SK-N-SH treated with all-trans-retinoic acid at 6 μM for 48 hours (cell line): ENCODE measurements around the gene SHC1.

Experiments used
- ARNTL ChIP-seq: fragments of 450-650 bp; formaldehyde crosslinking; IDR thresholded peaks from 2 replicates; pipeline ENCODE4 v1.5.0; 2020; ENCODE audit warnings: low read depth, mild to moderate bottlenecking, moderate library complexity, borderline replicate concordance
- PPARA ChIP-seq: fragments of 250-450 bp; sonication (Bioruptor Pico); IDR thresholded peaks from 2 replicates; pipeline ENCODE4 v1.5.0; 2020; ENCODE audit warnings: mild to moderate bottlenecking, borderline replicate concordance
- TCF4 ChIP-seq: fragments of 250-450 bp; sonication (Bioruptor Pico); IDR thresholded peaks from 2 replicates; pipeline ENCODE4 v1.8.0; 2021; ENCODE audit warnings: mild to moderate bottlenecking, moderate library complexity, borderline replicate concordance
- ZC3H10 ChIP-seq: fragments of 250-450 bp; sonication (Bioruptor Pico); IDR thresholded peaks from 2 replicates; pipeline ENCODE4 v1.5.1; 2021; ENCODE audit warnings: mild to moderate bottlenecking, moderate library complexity
- ZFP30 ChIP-seq: fragments of 450-650 bp; formaldehyde crosslinking; IDR thresholded peaks from 2 replicates; pipeline ENCODE4 v1.5.0; 2022; ENCODE audit warnings: mild to moderate bottlenecking, moderate library complexity
- TF ChIP-seq, protein P1 (sequence below): fragments of 250-450 bp; sonication (Bioruptor Pico); IDR thresholded peaks from 2 replicates; pipeline ENCODE4 v1.8.0; 2020; ENCODE audit warnings: mild to moderate bottlenecking, moderate library complexity, borderline replicate concordance

DNA sequence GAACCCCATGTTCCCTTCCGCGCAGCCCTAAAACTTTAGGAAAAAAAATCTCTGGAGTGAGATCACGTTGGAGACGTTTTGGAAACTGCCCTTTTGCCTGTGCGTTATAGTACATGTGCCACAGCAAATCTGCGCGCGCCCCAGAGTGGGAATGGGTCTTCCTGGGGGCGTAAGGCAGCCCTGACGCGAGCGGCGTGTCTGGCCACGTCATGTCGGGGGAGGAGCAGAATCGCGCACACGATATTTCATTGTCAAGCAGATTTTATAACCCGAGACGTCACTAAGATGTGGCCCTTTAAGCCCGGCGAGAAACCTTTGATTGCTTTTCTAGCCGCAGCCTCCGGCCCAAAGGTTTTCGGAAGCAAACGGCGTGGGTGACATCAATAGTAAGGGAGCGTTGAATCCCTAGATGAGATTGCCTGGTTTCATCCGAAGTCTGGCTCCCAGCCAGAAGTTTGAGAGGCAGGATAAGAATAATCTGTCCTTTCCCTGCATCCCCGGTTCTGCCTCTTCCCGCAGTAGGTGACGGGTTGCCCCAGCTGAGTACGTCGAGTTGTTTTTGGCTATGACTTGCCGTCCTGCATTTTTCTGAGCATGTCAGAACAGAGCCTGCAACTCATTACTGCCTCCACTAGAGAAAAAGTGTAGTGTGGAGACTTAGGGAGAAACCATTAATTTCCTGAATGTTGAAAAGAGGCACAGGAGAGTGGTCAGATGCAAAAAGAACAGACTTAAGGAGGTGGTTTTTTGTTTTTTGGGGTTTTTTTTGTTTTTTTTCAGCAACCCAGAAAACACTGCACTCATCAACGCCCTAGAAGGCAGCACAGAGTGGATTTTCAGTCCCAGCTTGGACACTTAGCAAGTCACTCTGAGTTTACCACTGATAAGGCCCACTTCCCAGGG lies 33.2 kb downstream of the SHC1 start:
- TF ChIP-seq PPARA (CRISPR knock-in tag) (no peak), ZFP30 (CRISPR knock-in tag) (no peak), ARNTL (no peak), TCF4 (no peak), ZC3H10 (CRISPR knock-in tag) (no peak)
- TF ChIP-seq, protein P1, sequence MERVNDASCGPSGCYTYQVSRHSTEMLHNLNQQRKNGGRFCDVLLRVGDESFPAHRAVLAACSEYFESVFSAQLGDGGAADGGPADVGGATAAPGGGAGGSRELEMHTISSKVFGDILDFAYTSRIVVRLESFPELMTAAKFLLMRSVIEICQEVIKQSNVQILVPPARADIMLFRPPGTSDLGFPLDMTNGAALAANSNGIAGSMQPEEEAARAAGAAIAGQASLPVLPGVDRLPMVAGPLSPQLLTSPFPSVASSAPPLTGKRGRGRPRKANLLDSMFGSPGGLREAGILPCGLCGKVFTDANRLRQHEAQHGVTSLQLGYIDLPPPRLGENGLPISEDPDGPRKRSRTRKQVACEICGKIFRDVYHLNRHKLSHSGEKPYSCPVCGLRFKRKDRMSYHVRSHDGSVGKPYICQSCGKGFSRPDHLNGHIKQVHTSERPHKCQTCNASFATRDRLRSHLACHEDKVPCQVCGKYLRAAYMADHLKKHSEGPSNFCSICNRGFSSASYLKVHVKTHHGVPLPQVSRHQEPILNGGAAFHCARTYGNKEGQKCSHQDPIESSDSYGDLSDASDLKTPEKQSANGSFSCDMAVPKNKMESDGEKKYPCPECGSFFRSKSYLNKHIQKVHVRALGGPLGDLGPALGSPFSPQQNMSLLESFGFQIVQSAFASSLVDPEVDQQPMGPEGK: no peak
